Neuronal stem cell (in vitro differentiated cells): ENCODE results near the gene DDX53. TPM values are rescaled to one million over a fixed set of nuclear protein-coding genes. Genes with fewer than 3 reads are reported as not detected.

Experiments
- DNase-seq: peaks from one replicate; pipeline ENCODE4 v3.0.0-alpha.2; 2013; ENCODE audit warnings: low spot score
- H2AFZ ChIP-seq: one replicate; pipeline ENCODE4 v1.6.1; 2013; ENCODE audit warnings: mild to moderate bottlenecking, low read length, inconsistent platforms
- H2AK5ac ChIP-seq: 2 replicates; pipeline ENCODE4 v1.6.1; 2013; ENCODE audit warnings: low read depth, mild to moderate bottlenecking, inconsistent platforms, low read length, moderate library complexity, mixed read lengths
- H2BK120ac ChIP-seq: 2 replicates; pipeline ENCODE4 v1.6.1; 2013; ENCODE audit warnings: low read depth, mild to moderate bottlenecking, inconsistent platforms, low read length, moderate library complexity, mixed read lengths
- H2BK12ac ChIP-seq: one replicate; pipeline ENCODE4 v1.6.1; 2013; ENCODE audit warnings: low read length, inconsistent platforms
- H2BK15ac ChIP-seq: 2 replicates; pipeline ENCODE4 v1.6.1; 2013; ENCODE audit warnings: mild to moderate bottlenecking, low read length, inconsistent platforms, mixed read lengths
- H2BK5ac ChIP-seq: one replicate; pipeline ENCODE4 v1.6.1; 2013; ENCODE audit warnings: inconsistent platforms, mild to moderate bottlenecking, low read length, moderate library complexity
- H3K14ac ChIP-seq: one replicate; pipeline ENCODE4 v1.6.1; 2013; ENCODE audit warnings: low read length, inconsistent platforms
- H3K18ac ChIP-seq: 2 replicates; pipeline ENCODE4 v1.6.1; 2013; ENCODE audit warnings: low read length, inconsistent platforms
- H3K23ac ChIP-seq: 2 replicates; pipeline ENCODE4 v1.6.1; 2013; ENCODE audit warnings: low read depth, mild to moderate bottlenecking, mixed read lengths, low read length, inconsistent platforms; ENCODE audit not compliant: poor library complexity
- H3K27ac ChIP-seq: replicated peaks from 3 replicates; pipeline ENCODE4 v1.5.1; 2013; ENCODE audit warnings: low read length, inconsistent platforms
- H3K27me3 ChIP-seq, 3 experiments: 2 replicates each; pipeline ENCODE4 v1.6.1; 2013; ENCODE audit warnings: low read length in 3 of 3, mild to moderate bottlenecking in 2 of 3, inconsistent platforms in 1 of 3, low read depth in 1 of 3, mixed read lengths in 1 of 3, moderate library complexity in 1 of 3; ENCODE audit not compliant: control insufficient read depth in 3 of 3, insufficient read depth in 3 of 3
- H3K36me3 ChIP-seq, 2 donors: replicated peaks in 1 of 2; 2 replicates each; pipeline ENCODE4 v1.6.1; 2013; ENCODE audit warnings: low read length in 2 of 2; ENCODE audit not compliant: control insufficient read depth in 2 of 2, insufficient read depth in 2 of 2
- H3K4ac ChIP-seq: 2 replicates; pipeline ENCODE4 v1.6.1; 2013; ENCODE audit warnings: inconsistent platforms, mild to moderate bottlenecking, low read length, moderate library complexity
- H3K4me1 ChIP-seq, 2 donors: 1 replicate in 1 of 2; 2 replicates in 1 of 2; pipeline ENCODE4 v1.6.1; 2013; ENCODE audit warnings: low read length in 2 of 2, low read depth in 1 of 2; ENCODE audit not compliant: control insufficient read depth in 2 of 2, insufficient read depth in 1 of 2
- H3K4me2 ChIP-seq: one replicate; pipeline ENCODE4 v1.6.1; 2013; ENCODE audit warnings: mild to moderate bottlenecking, low read length, inconsistent platforms; ENCODE audit not compliant: insufficient read depth, poor library complexity, severe bottlenecking
- H3K4me3 ChIP-seq, 2 donors: 2 replicates each; pipeline ENCODE4 v1.5.1; 2013; ENCODE audit warnings: low read length in 2 of 2, mild to moderate bottlenecking in 2 of 2, inconsistent platforms in 1 of 2, moderate library complexity in 1 of 2
- H3K79me1 ChIP-seq: one replicate; pipeline ENCODE4 v1.6.1; 2013; ENCODE audit warnings: low read depth, mild to moderate bottlenecking, inconsistent platforms, low read length, moderate library complexity
- H3K9ac ChIP-seq: one replicate; pipeline ENCODE4 v1.6.1; 2013; ENCODE audit warnings: mild to moderate bottlenecking, low read depth, low read length, inconsistent platforms; ENCODE audit not compliant: poor library complexity
- H3K9me3 ChIP-seq, 2 donors: replicated peaks in 1 of 2; 2 replicates each; pipeline versions ENCODE3 to v1.6.1; 2013; ENCODE audit warnings: low read length in 2 of 2, mild to moderate bottlenecking in 2 of 2, inconsistent platforms in 1 of 2, low read depth in 1 of 2, mixed read lengths in 1 of 2, moderate library complexity in 1 of 2; ENCODE audit not compliant: control insufficient read depth in 2 of 2, insufficient read depth in 1 of 2
- H4K8ac ChIP-seq: one replicate; pipeline ENCODE4 v1.6.1; 2013; ENCODE audit warnings: low read depth, mild to moderate bottlenecking, inconsistent platforms, low read length, moderate library complexity
- H4K91ac ChIP-seq: one replicate; pipeline ENCODE4 v1.6.1; 2013; ENCODE audit warnings: low read length, low read depth, mild to moderate bottlenecking, inconsistent platforms; ENCODE audit not compliant: poor library complexity
- WGBS, 2 donors: extraction: QIAGEN DNeasy Blood & Tissue Kit; methylation state at CpG; one replicate each; pipeline ENCODE4 v1.1.7; 2013; ENCODE audit warnings: missing lambda C conversion rate in 2 of 2, mixed read lengths in 1 of 2; ENCODE audit not compliant: insufficient read length in 2 of 2, insufficient replicate concordance in 1 of 2; ENCODE audit errors: extremely low coverage in 2 of 2; 5-methylcytosine and 5-hydroxymethylcytosine counted together
- polyA plus RNA-seq, 2 experiments: library from polyadenylated mRNA; stranded (reverse); fragments of 200-250 nt; gene quantifications; one replicate each; pipeline ENCODE4 v1.2.3, GENCODE V29; 2013

DDX53 gene
- polyA plus RNA-seq (2013, experiment 1 of 2) = not detected
- not detected for polyA plus RNA-seq (2013, experiment 2 of 2)

DNA sequence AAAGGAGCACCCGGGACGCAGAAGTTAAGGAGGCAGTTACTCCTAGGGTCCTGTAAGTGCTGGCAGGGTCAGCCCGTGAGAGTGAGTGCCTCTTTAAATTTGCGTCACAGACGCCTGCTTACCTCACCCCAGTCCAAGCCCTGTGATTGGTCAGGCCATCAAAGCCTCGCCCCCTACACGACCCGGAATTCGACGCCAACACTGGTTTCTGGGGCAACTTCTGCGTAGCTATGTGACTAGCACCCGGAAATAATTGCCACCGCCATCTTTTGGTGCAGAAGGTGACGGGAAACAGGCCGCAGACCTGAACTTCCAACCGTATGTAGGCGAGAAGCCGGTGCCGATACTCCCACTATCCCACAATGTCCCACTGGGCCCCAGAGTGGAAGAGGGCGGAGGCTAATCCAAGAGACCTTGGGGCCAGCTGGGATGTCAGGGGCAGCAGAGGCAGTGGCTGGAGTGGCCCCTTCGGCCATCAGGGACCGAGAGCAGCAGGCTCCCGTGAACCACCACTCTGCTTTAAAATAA is at the start of gene DDX53:
Gene DDX53 (plus strand): TSS at position 265 of the 528 bp plus-strand sequence. CDS start 98 bp downstream, at position 363.
- Histone ChIP-seq H3K36me3 (no peaks in the 10 kb centered on the region), H2BK15ac (no peak within 1 kb of the TSS), H4K8ac (no peak within 1 kb of the TSS), H3K9ac (no peak within 1 kb of the TSS), H3K79me1 (no peaks in the 10 kb centered on the region), H3K4me2 (no peak within 1 kb of the TSS), H3K23ac (no peak within 1 kb of the TSS), H3K4me1 (no peaks in the 10 kb centered on the region), H2BK12ac (no peak within 1 kb of the TSS), H3K18ac (no peak within 1 kb of the TSS), H3K14ac (no peak within 1 kb of the TSS), H2AK5ac (no peak within 1 kb of the TSS), H4K91ac (no peak within 1 kb of the TSS), H3K27ac (no peak within 1 kb of the TSS), H3K4ac (no peak within 1 kb of the TSS), H3K4me3 (no peak within 1 kb of the TSS), H2BK120ac (no peak within 1 kb of the TSS), H2AFZ (no peak within 1 kb of the TSS), H2BK5ac (no peak within 1 kb of the TSS), H3K9me3 (no peaks in the 10 kb centered on the region), H3K27me3 (no peaks in the 10 kb centered on the region)
- WGBS, 2 donors = no CpG with 5 or more reads among the region's 23 CpGs
- no peak for DNase-seq

DNA sequence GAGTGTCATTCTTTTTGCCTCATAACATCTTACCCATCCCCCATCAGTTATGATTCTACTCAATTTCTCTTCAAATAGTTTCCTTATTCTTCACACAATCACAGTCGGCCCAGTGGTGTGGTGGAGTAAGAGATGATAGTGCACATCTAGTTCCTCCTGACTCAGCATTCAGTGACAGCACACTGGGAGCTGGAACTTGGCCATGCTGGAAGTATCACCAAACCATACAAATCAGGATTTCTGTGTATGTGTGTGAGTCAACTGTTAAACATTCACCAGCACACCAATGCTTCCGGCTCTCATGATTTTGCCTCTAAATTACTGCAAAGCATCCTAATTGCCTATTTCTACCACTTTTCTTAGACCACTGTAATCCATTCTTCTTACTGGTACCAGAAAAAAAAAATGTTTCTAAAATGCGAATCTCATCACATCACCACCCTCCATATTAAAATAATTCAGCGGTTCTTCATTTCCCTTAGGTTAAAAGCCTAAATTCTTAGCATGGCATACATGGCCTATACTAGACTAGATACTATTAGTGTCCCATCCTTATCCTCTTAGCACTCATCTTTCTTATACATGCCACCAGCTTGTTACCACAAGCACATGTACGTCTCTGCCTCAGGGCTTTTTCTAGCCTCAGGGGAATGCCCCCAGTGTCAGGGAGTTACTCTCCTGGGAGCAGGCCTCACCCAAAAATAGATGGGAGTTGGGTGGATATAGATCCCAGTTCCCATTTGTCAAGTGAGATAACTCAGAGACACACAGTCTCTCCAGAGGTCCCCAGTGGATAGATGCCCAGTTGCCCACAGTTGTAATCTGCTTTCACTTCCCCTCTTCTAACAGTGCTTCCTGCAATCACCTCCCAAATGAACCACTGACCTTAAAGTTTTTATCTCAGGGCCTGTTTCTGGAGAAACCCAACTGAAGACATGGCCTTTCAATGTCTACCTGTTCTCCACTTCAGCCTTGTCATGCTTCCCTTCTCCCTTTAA is 49.2 kb upstream of the DDX53 start:
- Histone ChIP-seq H3K18ac (no peak overlapping the region), H2BK12ac (no peak overlapping the region), H2BK15ac (no peak overlapping the region), H3K4me3 (no peak overlapping the region), H3K27me3 (no peaks in the 10 kb centered on the region), H3K27ac (no peak overlapping the region), H2AFZ (no peak overlapping the region), H4K91ac (no peak overlapping the region), H2BK5ac (no peak overlapping the region), H2AK5ac (no peak overlapping the region), H4K8ac (no peak overlapping the region), H3K9ac (no peak overlapping the region), H3K9me3 (no peaks in the 10 kb centered on the region), H3K36me3 (no peaks in the 10 kb centered on the region), H3K4me1 (no peaks in the 10 kb centered on the region), H3K79me1 (no peaks in the 10 kb centered on the region), H3K4me2 (no peak overlapping the region), H2BK120ac (no peak overlapping the region), H3K4ac (no peak overlapping the region), H3K23ac (no peak overlapping the region), H3K14ac (no peak overlapping the region)
- WGBS, 2 donors = no CpG with 5 or more reads among the region's 5 CpGs
- no peak for DNase-seq

DNA sequence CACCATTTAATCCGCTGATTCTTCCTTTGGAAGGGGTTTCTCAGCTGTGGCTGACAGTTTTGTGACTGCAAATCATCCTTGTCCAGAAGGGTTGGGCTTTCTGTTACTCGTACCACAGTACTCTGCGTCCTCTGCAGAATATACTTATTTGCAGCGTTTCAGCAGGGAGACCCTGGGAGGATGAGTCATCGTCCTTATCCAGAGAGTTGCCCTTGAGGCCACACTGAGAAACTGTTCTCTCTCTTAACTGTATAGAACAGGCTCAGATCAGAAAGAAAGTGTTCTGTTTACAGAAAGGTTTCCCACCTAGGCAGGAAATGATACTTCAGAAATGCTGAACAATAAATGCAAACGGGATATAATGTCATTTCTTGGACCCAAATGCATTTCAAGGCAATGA is 47.8 kb upstream of the DDX53 start:
- H2AK5ac ChIP-seq = no peak overlapping the region
- no peak overlapping the region for H2BK15ac ChIP-seq
- WGBS, 2 donors = no CpG with 5 or more reads among the region's 6 CpGs
- H2BK5ac ChIP-seq = no peak overlapping the region
- H3K9me3 ChIP-seq = no peaks in the 10 kb centered on the region
- H3K4me1 ChIP-seq = no peaks in the 10 kb centered on the region
- no peak overlapping the region for H3K27ac ChIP-seq
- no peak overlapping the region for H3K18ac ChIP-seq
- H2BK120ac ChIP-seq = no peak overlapping the region
- H4K91ac ChIP-seq = no peak overlapping the region
- H3K9ac ChIP-seq = no peak overlapping the region
- DNase-seq = no peak
- no peaks in the 10 kb centered on the region for H3K36me3 ChIP-seq
- no peak overlapping the region for H3K4me3 ChIP-seq
- no peak overlapping the region for H3K4me2 ChIP-seq
- no peak overlapping the region for H3K23ac ChIP-seq
- no peak overlapping the region for H4K8ac ChIP-seq
- H3K4ac ChIP-seq = no peak overlapping the region
- H3K27me3 ChIP-seq = no peaks in the 10 kb centered on the region
- no peak overlapping the region for H2BK12ac ChIP-seq
- no peaks in the 10 kb centered on the region for H3K79me1 ChIP-seq
- H2AFZ ChIP-seq = no peak overlapping the region
- H3K14ac ChIP-seq = no peak overlapping the region

DNA sequence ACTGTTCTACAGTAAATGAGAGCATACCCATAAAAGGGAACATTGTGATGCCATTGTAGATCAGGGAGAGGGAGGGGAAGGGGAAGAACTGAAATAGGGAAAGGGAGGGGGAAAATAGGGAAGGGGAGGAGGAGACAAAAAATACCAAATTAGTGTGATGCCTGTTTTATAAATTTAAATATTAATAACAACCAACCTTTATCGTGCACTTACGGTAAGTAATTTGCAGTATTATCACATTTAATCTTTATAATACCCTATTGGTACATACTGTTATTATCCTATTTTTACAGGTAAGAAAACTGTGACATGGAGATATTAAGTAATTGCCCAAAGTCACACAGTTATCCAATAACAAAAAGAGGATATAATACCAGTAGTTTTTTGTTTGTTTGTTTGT is 41.5 kb upstream of the DDX53 start:
- Histone ChIP-seq H2BK15ac (no peak overlapping the region), H2AK5ac (no peak overlapping the region), H3K4ac (no peak overlapping the region), H3K27ac (no peak overlapping the region), H3K9ac (no peak overlapping the region), H2BK5ac (no peak overlapping the region), H3K36me3 (no peaks in the 10 kb centered on the region), H3K4me3 (no peak overlapping the region), H2BK120ac (no peak overlapping the region), H2AFZ (no peak overlapping the region), H3K4me1 (no peaks in the 10 kb centered on the region), H4K91ac (no peak overlapping the region), H3K23ac (no peak overlapping the region), H2BK12ac (no peak overlapping the region), H4K8ac (no peak overlapping the region), H3K79me1 (no peaks in the 10 kb centered on the region), H3K9me3 (no peaks in the 10 kb centered on the region), H3K27me3 (no peaks in the 10 kb centered on the region), H3K18ac (no peak overlapping the region), H3K4me2 (no peak overlapping the region), H3K14ac (no peak overlapping the region)
- no CpG with 5 or more reads among the region's 2 CpGs for WGBS, 2 donors
- DNase-seq = no peak
